Memory B cell (primary cell): ENCODE measurements around the gene TBP.

Experiments used
- ATAC-seq: fragments of 150-1000 bp; cut with Tn5 transposase; 2 replicates; pipeline ENCODE4 v1.10.0; 2021; ENCODE audit warnings: low read depth, mild to moderate bottlenecking, moderate library complexity
- DNase-seq, 2 donors: peaks; one replicate each; pipeline ENCODE4 v3.0.0; 2022; ENCODE audit warnings: low spot score in 2 of 2
- H3K27ac Mint-ChIP-seq: one replicate; pipeline ENCODE4 v1.8.0; 2022; ENCODE audit warnings: mild to moderate bottlenecking, moderate library complexity, mixed read lengths
- H3K27me3 Mint-ChIP-seq: one replicate; pipeline ENCODE4 v1.8.0; 2022; ENCODE audit warnings: mixed read lengths
- H3K36me3 Mint-ChIP-seq: one replicate; pipeline ENCODE4 v1.8.0; 2022; ENCODE audit warnings: mild to moderate bottlenecking, mixed read lengths
- H3K4me1 Mint-ChIP-seq: one replicate; pipeline ENCODE4 v1.8.0; 2022; ENCODE audit warnings: mixed read lengths
- H3K4me3 Mint-ChIP-seq: one replicate; pipeline ENCODE4 v1.8.0; 2022; ENCODE audit warnings: mild to moderate bottlenecking, moderate library complexity, mixed read lengths
- H3K9me3 Mint-ChIP-seq: one replicate; pipeline ENCODE4 v1.8.0; 2022; ENCODE audit warnings: mixed read lengths

TBP gene

GRCh38 chr6:170553534-170554012, 596 bp upstream of the TBP start:
- peaks cover 18% of the 10 kb centered on the region for H3K36me3 Mint-ChIP-seq
- H3K9me3 Mint-ChIP-seq: no peaks in the 10 kb centered on the region
- DNase-seq (no peak), ATAC-seq (peak; percentile 49)
- H3K27ac Mint-ChIP-seq: no peak overlapping the region
- no peak overlapping the region for H3K4me3 Mint-ChIP-seq
- peaks cover 25% of the 10 kb centered on the region for H3K4me1 Mint-ChIP-seq
- no peaks in the 10 kb centered on the region for H3K27me3 Mint-ChIP-seq

- no peak for DNase-seq
- no peak for ATAC-seq
- peaks cover 21% of the 10 kb centered on the region for H3K36me3 Mint-ChIP-seq
- H3K27ac Mint-ChIP-seq: no peak overlapping the region
- H3K4me3 Mint-ChIP-seq: no peak overlapping the region
- H3K9me3 Mint-ChIP-seq: no peaks in the 10 kb centered on the region
- no peaks in the 10 kb centered on the region for H3K27me3 Mint-ChIP-seq
- H3K4me1 Mint-ChIP-seq: peaks cover 26% of the 10 kb centered on the region
These were observed 598 bp downstream of the TBP start for GRCh38 chr6:170554796-170555137.

- H3K9me3 Mint-ChIP-seq: no peaks in the 10 kb centered on the region
- ATAC-seq (no peak), DNase-seq (no peak)
- no peaks in the 10 kb centered on the region for H3K27me3 Mint-ChIP-seq
- H3K4me1 Mint-ChIP-seq: peaks cover 23% of the 10 kb centered on the region
- peaks cover 21% of the 10 kb centered on the region for H3K36me3 Mint-ChIP-seq
- H3K4me3 Mint-ChIP-seq: no peak overlapping the region
- no peak overlapping the region for H3K27ac Mint-ChIP-seq
These were observed 1.1 kb downstream of the TBP start for GRCh38 chr6:170555305-170555704.

GRCh38 chr6:170561555-170561954, 7.4 kb downstream of the TBP start:
- Mint-ChIP-seq H3K4me3 (no peak overlapping the region), H3K27me3 (no peaks in the 10 kb centered on the region), H3K27ac (no peak overlapping the region), H3K4me1 (peaks cover 15% of the 10 kb centered on the region), H3K9me3 (no peaks in the 10 kb centered on the region), H3K36me3 (peaks cover 30% of the 10 kb centered on the region)
- DNase-seq: no peak
- no peak for ATAC-seq

GRCh38 chr6:170564936-170565530, 10.9 kb downstream of the TBP start:
- no peaks in the 10 kb centered on the region for H3K27me3 Mint-ChIP-seq
- peaks cover 22% of the 10 kb centered on the region for H3K36me3 Mint-ChIP-seq
- DNase-seq (no peak), ATAC-seq (no peak)
- no peak overlapping the region for H3K27ac Mint-ChIP-seq
- no peak overlapping the region for H3K4me3 Mint-ChIP-seq
- H3K9me3 Mint-ChIP-seq: no peaks in the 10 kb centered on the region
- H3K4me1 Mint-ChIP-seq: peaks cover 5% of the 10 kb centered on the region

- Mint-ChIP-seq H3K36me3 (peaks cover 23% of the 10 kb centered on the region), H3K4me1 (no peaks in the 10 kb centered on the region), H3K27ac (no peak overlapping the region)
These were observed 18.7 kb downstream of the TBP start for GRCh38 chr6:170572704-170573466.

GRCh38 chr6:170575250-170575649, 21.1 kb downstream of the TBP start:
- Mint-ChIP-seq H3K9me3 (no peaks in the 10 kb centered on the region), H3K36me3 (peaks cover 18% of the 10 kb centered on the region), H3K27ac (peak overlapping the region; percentile 69), H3K4me3 (no peak overlapping the region), H3K4me1 (no peaks in the 10 kb centered on the region), H3K27me3 (no peaks in the 10 kb centered on the region)
- ATAC-seq (no peak), DNase-seq (no peak)

More at GRCh38 chr6:170572704-170573466, 18.7 kb downstream of the TBP start:
- ATAC-seq (no peak), DNase-seq (no peak)
- H3K9me3 Mint-ChIP-seq: no peaks in the 10 kb centered on the region
- no peaks in the 10 kb centered on the region for H3K27me3 Mint-ChIP-seq
- no peak overlapping the region for H3K4me3 Mint-ChIP-seq

- Mint-ChIP-seq H3K27ac (peak overlapping the region; percentile 50), H3K9me3 (no peaks in the 10 kb centered on the region), H3K4me3 (no peak overlapping the region), H3K4me1 (peaks cover 5% of the 10 kb centered on the region), H3K27me3 (no peaks in the 10 kb centered on the region), H3K36me3 (peaks cover 21% of the 10 kb centered on the region)
- DNase-seq (no peak), ATAC-seq (no peak)
These were observed 24.7 kb downstream of the TBP start for GRCh38 chr6:170578909-170579308.

GRCh38 chr6:170583756-170584180, 29.6 kb downstream of the TBP start:
- Mint-ChIP-seq H3K27me3 (peaks cover 1% of the 10 kb centered on the region), H3K4me3 (peak overlapping the region; percentile 93), H3K9me3 (no peaks in the 10 kb centered on the region), H3K27ac (peak overlapping the region; percentile 84), H3K4me1 (peaks cover 14% of the 10 kb centered on the region), H3K36me3 (peaks cover 16% of the 10 kb centered on the region)
- ATAC-seq: no peak
- no peak for DNase-seq

- Mint-ChIP-seq H3K9me3 (no peaks in the 10 kb centered on the region), H3K27me3 (peaks cover 1% of the 10 kb centered on the region), H3K36me3 (peaks cover 15% of the 10 kb centered on the region), H3K27ac (peak within 1 kb of the TSS; percentile 93), H3K4me3 (peak within 1 kb of the TSS; percentile 97), H3K4me1 (peaks cover 14% of the 10 kb centered on the region)
- peak; percentile 93 for ATAC-seq
- DNase-seq: peak; percentile 83 to 89
These were observed 30.2 kb downstream of the TBP start, which contains the start of gene PDCD2 for GRCh38 chr6:170584181-170584953. Gene PDCD2, minus strand, starts transcription at chr6:170584637. Its CDS starts 56 bp downstream, at chr6:170584581.

GRCh38 chr6:170584954-170585498, 30.9 kb downstream of the TBP start:
- DNase-seq (no peak), ATAC-seq (no peak)
- Mint-ChIP-seq H3K27ac (peak overlapping the region; percentile 93), H3K4me3 (peak overlapping the region; percentile 97), H3K4me1 (peaks cover 14% of the 10 kb centered on the region), H3K9me3 (peaks cover 2% of the 10 kb centered on the region), H3K27me3 (peaks cover 3% of the 10 kb centered on the region), H3K36me3 (peaks cover 13% of the 10 kb centered on the region)

GRCh38 chr6:170590725-170591124, 36.6 kb downstream of the TBP start:
- H3K4me3 Mint-ChIP-seq: no peak overlapping the region
- H3K4me1 Mint-ChIP-seq: no peaks in the 10 kb centered on the region
- no peak for DNase-seq
- ATAC-seq: no peak
- H3K27me3 Mint-ChIP-seq: peaks cover 6% of the 10 kb centered on the region
- no peak overlapping the region for H3K27ac Mint-ChIP-seq
- H3K9me3 Mint-ChIP-seq: peaks cover 24% of the 10 kb centered on the region
- peaks cover 5% of the 10 kb centered on the region for H3K36me3 Mint-ChIP-seq

GRCh38 chr6:170596426-170596825, 42.3 kb downstream of the TBP start:
- no peak overlapping the region for H3K27ac Mint-ChIP-seq
- peaks cover 17% of the 10 kb centered on the region for H3K9me3 Mint-ChIP-seq
- no peaks in the 10 kb centered on the region for H3K4me1 Mint-ChIP-seq
- peaks cover 3% of the 10 kb centered on the region for H3K36me3 Mint-ChIP-seq
- no peak overlapping the region for H3K4me3 Mint-ChIP-seq
- DNase-seq (no peak), ATAC-seq (no peak)
- peaks cover 5% of the 10 kb centered on the region for H3K27me3 Mint-ChIP-seq

- Mint-ChIP-seq H3K4me3 (no peak overlapping the region), H3K27ac (no peak overlapping the region), H3K27me3 (peaks cover 5% of the 10 kb centered on the region), H3K36me3 (peaks cover 1% of the 10 kb centered on the region), H3K9me3 (peaks cover 11% of the 10 kb centered on the region), H3K4me1 (no peaks in the 10 kb centered on the region)
- ATAC-seq (no peak), DNase-seq (no peak)
These were observed 43.1 kb downstream of the TBP start for GRCh38 chr6:170597278-170597677.
